Measurements from ENCODE around the gene TBC1D10A.

DNA sequence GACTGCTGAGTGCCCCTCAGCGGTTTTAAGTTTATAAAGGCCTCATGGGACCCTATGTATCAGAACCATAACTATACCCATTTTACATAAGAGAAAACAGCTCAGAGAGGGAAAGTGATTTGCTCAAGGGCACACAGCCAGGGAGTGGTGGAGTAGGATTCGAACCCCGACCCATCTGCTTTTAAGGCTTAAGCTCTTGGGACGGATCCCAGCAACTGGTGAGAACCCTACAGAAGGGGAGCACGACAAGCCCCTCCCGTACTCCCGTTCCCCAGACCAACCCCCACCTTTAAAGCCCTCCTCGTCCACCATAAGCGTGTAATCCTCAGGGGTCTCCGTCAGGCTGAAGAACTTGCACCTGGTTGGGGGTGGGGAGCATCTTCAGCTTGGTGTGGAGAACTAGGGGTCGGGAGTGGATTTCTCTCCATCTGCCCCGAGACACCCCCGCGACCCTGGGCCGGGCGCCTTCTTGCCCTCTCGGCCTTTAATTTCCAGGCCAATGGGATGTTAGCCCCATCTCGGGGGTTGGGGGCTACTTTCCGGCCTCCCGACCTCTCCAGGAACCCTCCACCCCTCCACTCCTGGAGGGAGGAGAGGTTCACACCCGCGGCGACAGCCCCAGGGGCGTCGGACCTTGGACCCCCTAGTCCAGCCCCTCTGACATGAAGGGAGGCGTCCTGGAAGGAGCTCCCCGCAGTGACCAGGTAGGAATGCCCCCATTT lies 38.2 kb downstream of the TBC1D10A start:
- TF ChIP-seq, protein P1, sequence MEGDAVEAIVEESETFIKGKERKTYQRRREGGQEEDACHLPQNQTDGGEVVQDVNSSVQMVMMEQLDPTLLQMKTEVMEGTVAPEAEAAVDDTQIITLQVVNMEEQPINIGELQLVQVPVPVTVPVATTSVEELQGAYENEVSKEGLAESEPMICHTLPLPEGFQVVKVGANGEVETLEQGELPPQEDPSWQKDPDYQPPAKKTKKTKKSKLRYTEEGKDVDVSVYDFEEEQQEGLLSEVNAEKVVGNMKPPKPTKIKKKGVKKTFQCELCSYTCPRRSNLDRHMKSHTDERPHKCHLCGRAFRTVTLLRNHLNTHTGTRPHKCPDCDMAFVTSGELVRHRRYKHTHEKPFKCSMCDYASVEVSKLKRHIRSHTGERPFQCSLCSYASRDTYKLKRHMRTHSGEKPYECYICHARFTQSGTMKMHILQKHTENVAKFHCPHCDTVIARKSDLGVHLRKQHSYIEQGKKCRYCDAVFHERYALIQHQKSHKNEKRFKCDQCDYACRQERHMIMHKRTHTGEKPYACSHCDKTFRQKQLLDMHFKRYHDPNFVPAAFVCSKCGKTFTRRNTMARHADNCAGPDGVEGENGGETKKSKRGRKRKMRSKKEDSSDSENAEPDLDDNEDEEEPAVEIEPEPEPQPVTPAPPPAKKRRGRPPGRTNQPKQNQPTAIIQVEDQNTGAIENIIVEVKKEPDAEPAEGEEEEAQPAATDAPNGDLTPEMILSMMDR (conservative IDR thresholded peaks at IDR 0.05; ENCODE audit: low read depth, low read length): no peak
- TF ChIP-seq EZH2 (IDR thresholded peaks at IDR 0.05; ENCODE audit: low read length, unreplicated experiment) (no peak), EZH2phosphoT487 (IDR thresholded peaks at IDR 0.05; ENCODE audit: borderline replicate concordance, low read length) (no peak)

All from PC-3 (cell line).